Natural killer cell (primary cell): Measurements from ENCODE around the gene S100A12. TPM values are rescaled to one million over a fixed set of nuclear protein-coding genes. Genes with fewer than 3 reads are reported as not detected.
A peak's percentile ranks its signal among the peaks of the same experiment; 100 is the strongest.

ENCODE experiments used
- ATAC-seq, 3 donors: fragments of 150-1000 bp in 2 of 3; fragments of 200-7000 bp in 1 of 3; cut with Tn5 transposase; 1 replicate in 1 of 3; 2 replicates in 2 of 3; pipeline ENCODE4 v1.10.0; 2021; ENCODE audit warnings: mild to moderate bottlenecking in 2 of 3, moderate library complexity in 2 of 3
- DNase-seq, 2 donors: peaks; one replicate each; pipeline versions ENCODE4 v3.0.0 to v3.0.0-alpha.2; 2013 to 2021; ENCODE audit warnings: mixed read lengths in 1 of 2
- H3K27ac ChIP-seq: one replicate; pipeline ENCODE4 v1.5.1; 2013; ENCODE audit warnings: mild to moderate bottlenecking, low read length
- H3K27me3 ChIP-seq: one replicate; pipeline ENCODE4 v1.6.1; 2013; ENCODE audit warnings: low read length; ENCODE audit not compliant: control insufficient read depth, insufficient read depth
- H3K36me3 ChIP-seq: one replicate; pipeline ENCODE4 v1.6.1; 2013; ENCODE audit warnings: low read length; ENCODE audit not compliant: control insufficient read depth, insufficient read depth
- H3K4me1 ChIP-seq: one replicate; pipeline ENCODE4 v1.6.1; 2013; ENCODE audit warnings: low read length; ENCODE audit not compliant: control insufficient read depth, insufficient read depth
- H3K4me3 ChIP-seq: one replicate; pipeline ENCODE4 v1.5.1; 2013; ENCODE audit warnings: low read length
- H3K9me3 ChIP-seq: one replicate; pipeline ENCODE4 v1.6.1; 2013; ENCODE audit warnings: low read length; ENCODE audit not compliant: control insufficient read depth, insufficient read depth
- H3K27ac Mint-ChIP-seq, 2 donors: one replicate each; pipeline ENCODE4 v1.8.0; 2022; ENCODE audit warnings: mild to moderate bottlenecking in 2 of 2, mixed read lengths in 2 of 2, moderate library complexity in 1 of 2
- H3K27me3 Mint-ChIP-seq, 2 donors: one replicate each; pipeline ENCODE4 v1.8.0; 2022; ENCODE audit warnings: low read depth in 2 of 2, mixed read lengths in 2 of 2
- H3K36me3 Mint-ChIP-seq: one replicate; pipeline ENCODE4 v1.8.0; 2022; ENCODE audit warnings: mixed read lengths
- H3K4me1 Mint-ChIP-seq, 2 donors: one replicate each; pipeline ENCODE4 v1.8.0; 2022; ENCODE audit warnings: mixed read lengths in 2 of 2
- H3K4me3 Mint-ChIP-seq: one replicate; pipeline ENCODE4 v1.8.0; 2022; ENCODE audit warnings: mild to moderate bottlenecking, moderate library complexity, mixed read lengths
- H3K9me3 Mint-ChIP-seq, 2 donors: one replicate each; pipeline ENCODE4 v1.8.0; 2022; ENCODE audit warnings: mixed read lengths in 2 of 2
- CTCF ChIP-seq: fragments of 200-600 bp; IDR thresholded peaks from one replicate; pipeline ENCODE4 v1.8.0; 2022; ENCODE audit warnings: antibody characterized with exemption
- WGBS: methylation state at CpG from one replicate; pipeline ENCODE4 v1.1.7; 2013; ENCODE audit warnings: missing lambda C conversion rate; ENCODE audit not compliant: insufficient coverage; 5-methylcytosine and 5-hydroxymethylcytosine counted together
- intact Hi-C: fragments of 100-400 bp; cut with micrococcal nuclease; formaldehyde crosslinking; loops from one replicate; pipeline ENCODE4 v1.14.2; 2022
- total RNA-seq, 4 donors: library from RNA; stranded (reverse); fragments of 120-200 nt in 1 of 4; gene quantifications; one replicate each; pipeline versions ENCODE4 v1.2.3 to v1.2.4, GENCODE V29; 2013 to 2022

The S100A12 gene
- total RNA-seq, 3 donors from 2014 or later (not counting 1 experiment from before 2014, with no cell fraction given), result 11.4 to 20.4 TPM; not detected in 1

GRCh38 chr1:153395776-153396175 lies 20.4 kb upstream of the S100A12 start:
- H3K4me3 Mint-ChIP-seq, result no peak overlapping the region
- 82% methylated on average over 4 of the region's 6 CpGs for WGBS
- TF ChIP-seq CTCF, result no peak
- Histone ChIP-seq H3K36me3 (no peaks in the 10 kb centered on the region), H3K27me3 (no peaks in the 10 kb centered on the region), H3K4me1 (no peaks in the 10 kb centered on the region), H3K9me3 (no peaks in the 10 kb centered on the region), H3K4me3 (no peak overlapping the region), H3K27ac (no peak overlapping the region)
- intact Hi-C loops, result no loop called here
- no peaks in the 10 kb centered on the region for H3K9me3 Mint-ChIP-seq
- ATAC-seq, result no peak
- H3K27ac Mint-ChIP-seq, result no peak overlapping the region
- H3K27me3 Mint-ChIP-seq, result peaks cover 15 to 16% of the 10 kb centered on the region in 2 donors
- no peaks in the 10 kb centered on the region for H3K36me3 Mint-ChIP-seq
- no peak for DNase-seq
- no peaks in the 10 kb centered on the region for H3K4me1 Mint-ChIP-seq

- Histone ChIP-seq H3K27ac (no peak overlapping the region), H3K4me1 (no peaks in the 10 kb centered on the region)
- H3K27ac Mint-ChIP-seq, result no peak overlapping the region
These were observed 19.8 kb upstream of the S100A12 start for GRCh38 chr1:153395136-153395685.

GRCh38 chr1:153394391-153394790 lies 19.0 kb upstream of the S100A12 start:
- no peaks in the 10 kb centered on the region for H3K27me3 ChIP-seq
- intact Hi-C loops, result no loop called here
- H3K4me1 ChIP-seq, result no peaks in the 10 kb centered on the region
- no peak overlapping the region for H3K27ac ChIP-seq
- Mint-ChIP-seq H3K36me3 (no peaks in the 10 kb centered on the region), H3K9me3 (no peaks in the 10 kb centered on the region), H3K27ac (no peak overlapping the region), H3K4me1 (no peaks in the 10 kb centered on the region), H3K27me3 (peaks cover 16% of the 10 kb centered on the region in 2 donors), H3K4me3 (no peak overlapping the region)
- WGBS, result 88% methylated on average over 5 of the region's 5 CpGs
- no peaks in the 10 kb centered on the region for H3K36me3 ChIP-seq
- no peak overlapping the region for H3K4me3 ChIP-seq
- H3K9me3 ChIP-seq, result no peaks in the 10 kb centered on the region
- no peak for ATAC-seq
- DNase-seq, result no peak
- TF ChIP-seq CTCF, result no peak

More at GRCh38 chr1:153395136-153395685, 19.8 kb upstream of the S100A12 start:
- Mint-ChIP-seq H3K36me3 (no peaks in the 10 kb centered on the region), H3K4me3 (no peak overlapping the region), H3K9me3 (no peaks in the 10 kb centered on the region), H3K27me3 (peaks cover 16% of the 10 kb centered on the region in 2 donors), H3K4me1 (no peaks in the 10 kb centered on the region)
- no peaks in the 10 kb centered on the region for H3K27me3 ChIP-seq
- TF ChIP-seq CTCF, result no peak
- ATAC-seq (no peak), DNase-seq (no peak)
- 84% methylated on average over 7 of the region's 7 CpGs for WGBS
- intact Hi-C loops, result no loop called here
- no peaks in the 10 kb centered on the region for H3K36me3 ChIP-seq
- H3K4me3 ChIP-seq, result no peak overlapping the region
- H3K9me3 ChIP-seq, result no peaks in the 10 kb centered on the region

GRCh38 chr1:153393926-153394325 lies 18.5 kb upstream of the S100A12 start:
- Mint-ChIP-seq H3K4me1 (no peaks in the 10 kb centered on the region), H3K27ac (no peak overlapping the region), H3K9me3 (no peaks in the 10 kb centered on the region), H3K4me3 (no peak overlapping the region), H3K27me3 (peaks cover 14 to 16% of the 10 kb centered on the region in 2 donors), H3K36me3 (no peaks in the 10 kb centered on the region)
- ATAC-seq (peak in 1 of 3 donors; percentile 43), DNase-seq (no peak)
- no peaks in the 10 kb centered on the region for H3K4me1 ChIP-seq
- 89% methylated on average over 6 of the region's 6 CpGs for WGBS
- H3K4me3 ChIP-seq, result no peak overlapping the region
- intact Hi-C loops, result no loop called here
- no peaks in the 10 kb centered on the region for H3K27me3 ChIP-seq
- no peaks in the 10 kb centered on the region for H3K9me3 ChIP-seq
- no peak overlapping the region for H3K27ac ChIP-seq
- H3K36me3 ChIP-seq, result no peaks in the 10 kb centered on the region
- TF ChIP-seq CTCF, result no peak
